Superior temporal gyrus (tissue), 1 donor: ENCODE data around the gene OR4D5.

Source experiments
- DNase-seq: peaks from one replicate; pipeline ENCODE4 v3.0.0-alpha.2; 2016; ENCODE audit errors: extremely low spot score

The OR4D5 gene

GRCh38 chr11:123939317-123939716 lies at the start of gene OR4D5:
Gene OR4D5, plus strand, starts transcription at chr11:123939617. Its CDS starts 0 bp downstream, at chr11:123939617.
- DNase-seq = no peak

- peak; percentile 21 for DNase-seq
These were observed 47.4 kb upstream of the OR4D5 start for GRCh38 chr11:123892031-123892430.

GRCh38 chr11:123899792-123900191 lies 39.6 kb upstream of the OR4D5 start:
- no peak for DNase-seq

GRCh38 chr11:123901867-123902266 lies 37.5 kb upstream of the OR4D5 start, which contains the start of gene OR8D4:
Gene OR8D4, plus strand, starts transcription at chr11:123902167. Its CDS starts 4,265 bp downstream, at chr11:123906432.
- DNase-seq = no peak

- no peak for DNase-seq
These were observed 35.5 kb upstream of the OR4D5 start for GRCh38 chr11:123903932-123904331.

GRCh38 chr11:123904932-123905331 lies 34.5 kb upstream of the OR4D5 start:
- no peak for DNase-seq

- DNase-seq = peak; percentile 10
These were observed 33.6 kb upstream of the OR4D5 start for GRCh38 chr11:123905826-123906225.

- no peak for DNase-seq
These were observed 18.5 kb upstream of the OR4D5 start for GRCh38 chr11:123920943-123921342.

- DNase-seq = no peak
These were observed 15.4 kb upstream of the OR4D5 start for GRCh38 chr11:123924027-123924426.

- no peak for DNase-seq
These were observed 3.0 kb downstream of the OR4D5 start for GRCh38 chr11:123942413-123942812.

- DNase-seq = no peak
These were observed 4.3 kb downstream of the OR4D5 start, which contains the start of gene OR6T1 for GRCh38 chr11:123943738-123944137. Gene OR6T1, minus strand, starts transcription at chr11:123943838. Its CDS starts 0 bp downstream, at chr11:123943838.

- no peak for DNase-seq
These were observed 5.7 kb downstream of the OR4D5 start for GRCh38 chr11:123945132-123945531.

GRCh38 chr11:123956752-123957151 lies 17.3 kb downstream of the OR4D5 start:
- DNase-seq = no peak

- no peak for DNase-seq
These were observed 34.4 kb downstream of the OR4D5 start for GRCh38 chr11:123973816-123974215.

- no peak for DNase-seq
These were observed 37.5 kb downstream of the OR4D5 start for GRCh38 chr11:123976770-123977560.

GRCh38 chr11:123977731-123978347 lies 38.4 kb downstream of the OR4D5 start, which contains the start of gene OR10S1:
Gene OR10S1, minus strand, starts transcription at chr11:123977781. Its CDS starts 117 bp downstream, at chr11:123977664.
- no peak for DNase-seq

GRCh38 chr11:123979311-123979710 lies 39.9 kb downstream of the OR4D5 start:
- no peak for DNase-seq
